ENCODE results near the gene ADAT3. TPM values are rescaled to one million over a fixed set of nuclear protein-coding genes. Genes with fewer than 3 reads are reported as not detected.

Gene ADAT3
- total and polyA plus RNA-seq, 2 of the 4 experiments (the other 2 are of a cell fraction), result 0.36 to 2.8 TPM

DNA sequence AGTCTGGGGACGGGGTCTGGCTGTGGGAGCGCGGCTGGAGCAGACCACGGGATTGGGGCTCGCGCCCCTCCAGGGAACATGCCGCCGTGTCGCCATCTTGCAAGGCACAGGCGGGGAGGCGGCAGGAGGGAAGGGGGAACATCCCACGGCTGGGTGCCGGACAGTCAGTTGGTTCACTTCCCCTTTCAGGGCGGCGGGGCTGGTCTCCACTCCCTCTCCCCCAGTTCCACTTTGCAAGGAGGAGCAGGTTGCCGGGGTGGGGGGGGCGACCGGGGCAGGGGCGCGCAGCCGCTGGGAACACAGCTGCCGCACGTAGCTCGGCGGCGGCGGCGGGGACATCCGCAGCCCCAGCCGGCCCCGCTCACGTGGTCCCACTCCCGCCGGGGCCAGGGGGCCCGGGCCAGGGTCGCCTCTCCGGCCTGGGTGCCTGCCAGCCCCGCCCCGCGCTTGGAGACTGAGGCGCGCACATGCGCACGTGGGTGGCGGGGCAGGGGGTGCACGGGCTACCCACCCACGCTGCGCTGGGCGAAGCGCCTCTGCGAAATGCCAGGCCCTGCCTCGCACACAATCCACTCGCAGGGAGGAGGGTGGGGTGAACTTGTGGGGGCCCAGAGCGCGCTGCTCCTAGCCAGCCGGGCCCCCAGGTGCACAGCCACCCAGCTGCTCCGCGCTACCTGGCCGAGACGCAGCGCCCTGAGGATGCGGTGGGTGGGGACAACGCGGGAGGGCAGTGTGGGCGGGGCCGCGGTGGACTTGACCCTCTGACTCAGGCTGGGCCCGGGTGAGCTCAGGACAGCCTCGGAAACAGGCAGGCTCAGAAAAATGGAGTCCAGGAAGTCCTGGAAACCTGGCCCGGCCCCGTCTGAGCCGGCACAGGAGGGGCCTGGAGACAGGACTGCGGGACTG is 48.2 kb upstream of the ADAT3 start:
- Histone ChIP-seq H4K20me1 (ENCODE audit: insufficient read depth, low read length) (peaks cover 84% of the 10 kb centered on the region), H3K14ac (replicated peaks; ENCODE audit: low read depth, low read length) (peak overlapping the region; percentile 97), H3K36me3 (ENCODE audit: control insufficient read depth, insufficient read depth, low read length) (no peaks in the 10 kb centered on the region), H3K9me1 (ENCODE audit: insufficient read depth, low read length) (peaks cover 7% of the 10 kb centered on the region; the same call in 1 of the 2 replicates), H2BK120ac (ENCODE audit: low read depth, low read length) (peak overlapping the region; percentile 80), H3K4me3 (ENCODE audit: insufficient read depth, low read depth, low read length) (peak overlapping the region; percentile 38), H3K27me3 (ENCODE audit: control insufficient read depth, insufficient read depth, low read length) (no peaks in the 10 kb centered on the region), H3K4ac (ENCODE audit: low read depth, low read length) (peak overlapping the region; percentile 98), H3K18ac (ENCODE audit: low read depth, low read length) (peak overlapping the region; percentile 25; the same call in 1 of the 2 replicates), H4K91ac (ENCODE audit: insufficient read depth, low read depth, low read length) (peak overlapping the region; percentile 97), H3K56ac (ENCODE audit: extremely low read depth, insufficient read depth, low read length) (no peak overlapping the region; the same call in 1 of the 2 replicates), H2AK5ac (ENCODE audit: low read depth, low read length) (peak overlapping the region; percentile 100), H3K9ac (ENCODE audit: low read depth, low read length) (peak overlapping the region; percentile 88), H2AK9ac (replicated peaks; ENCODE audit: low read depth, low read length, poor library complexity) (peak overlapping the region; percentile 100), H2BK15ac (ENCODE audit: low read depth, low read length) (peak overlapping the region; percentile 51; the same call in 1 of the 3 replicates), H2AFZ (replicated peaks; ENCODE audit: low read length, poor library complexity) (peak overlapping the region; percentile 92), H3K4me1 (ENCODE audit: control insufficient read depth, insufficient read depth, low read length) (peaks cover 58% of the 10 kb centered on the region), H3K27ac (ENCODE audit: insufficient read depth, low read length) (peak overlapping the region; percentile 98), H2BK5ac (ENCODE audit: low read depth, low read length, poor library complexity, severe bottlenecking) (peak overlapping the region; percentile 94), H3K4me2 (ENCODE audit: low read depth, low read length) (peak overlapping the region; percentile 94), H2BK20ac (ENCODE audit: low read depth, low read length) (no peak overlapping the region), H4K5ac (ENCODE audit: low read depth, low read length) (peak overlapping the region; percentile 84), H3K79me1 (ENCODE audit: low read depth in 1 of 2, low read length in 2 of 2) (peaks cover 8 to 94% of the 10 kb centered on the region in 2 experiments; a peak in 3 of 4 replicates), H4K8ac (ENCODE audit: low read depth in 2 of 2, low read length in 2 of 2) (peak overlapping the region; percentile 88 to 93), H3K23ac (ENCODE audit: low read depth, low read length) (peak overlapping the region; percentile 54; the same call in 1 of the 2 replicates), H3K9me3 (ENCODE audit: control insufficient read depth, insufficient read depth, low read length) (no peaks in the 10 kb centered on the region)
- dilution Hi-C loops (cut with HindIII; ENCODE audit: low sequenced_read_pairs, unreplicated experiment), result no loop called here
- in situ Hi-C loops (cut with MboI; ENCODE audit: low sequenced_read_pairs), result no loop called here
- intact Hi-C loops (cut with micrococcal nuclease), result no loop called here
- TF ChIP-seq MAZ (IDR thresholded peaks at IDR 0.05; ENCODE audit: borderline replicate concordance, low read depth, low read length) (peak; percentile 17; the same call in 1 of the 2 replicates), SMC3 (IDR thresholded peaks at IDR 0.05; ENCODE audit: low read depth, low read length) (no peak), NFE2L2 (IDR thresholded peaks at IDR 0.05; ENCODE audit: low read depth, low read length) (no peak), BHLHE40 (IDR thresholded peaks at IDR 0.05; ENCODE audit: low read depth, low read length) (peak; percentile 29; the same call in 1 of the 2 replicates)
- TF ChIP-seq, protein P1, sequence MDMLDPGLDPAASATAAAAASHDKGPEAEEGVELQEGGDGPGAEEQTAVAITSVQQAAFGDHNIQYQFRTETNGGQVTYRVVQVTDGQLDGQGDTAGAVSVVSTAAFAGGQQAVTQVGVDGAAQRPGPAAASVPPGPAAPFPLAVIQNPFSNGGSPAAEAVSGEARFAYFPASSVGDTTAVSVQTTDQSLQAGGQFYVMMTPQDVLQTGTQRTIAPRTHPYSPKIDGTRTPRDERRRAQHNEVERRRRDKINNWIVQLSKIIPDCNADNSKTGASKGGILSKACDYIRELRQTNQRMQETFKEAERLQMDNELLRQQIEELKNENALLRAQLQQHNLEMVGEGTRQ (IDR thresholded peaks at IDR 0.05; ENCODE audit: low read depth, low read length), result 0 out of 2 replicates have a peak, but pooled peaks have one; percentile 4
- ChIA-PET CTCF (interaction anchor here (0.6 kb wide), 2 partner anchors 28 to 79 kb away, joined by 3 read pairs; no protein-coding TSS in a partner anchor), POLR2A (ENCODE audit: unreplicated experiment) (interaction anchor here (0.5 to 0.6 kb wide), 2 partner anchors 453 to 1419 kb away, joined by 3 to 4 read pairs; no protein-coding TSS in a partner anchor)
- no TSS peak for BruUV-seq (replicated peaks)
- 2% methylated on average over 17 of the region's 73 CpGs; no CpG with 5 or more reads in 1 of the 2 experiments for WGBS, 2 experiments (ENCODE audit: extremely low coverage in 2 of 2, insufficient read length in 1 of 2)
- peak; percentile 33 for ATAC-seq (ENCODE audit: low read depth)
- peak; percentile 70 for DNase-seq

All from IMR-90 (cell line).